Measurements from ENCODE around the gene RWDD1.
"Not testable (repeated sequence)": the region's sequence is repeated elsewhere in the genome, so short reads cannot be mapped to it uniquely, and the experiment has no call there.

The RWDD1 gene

DNA sequence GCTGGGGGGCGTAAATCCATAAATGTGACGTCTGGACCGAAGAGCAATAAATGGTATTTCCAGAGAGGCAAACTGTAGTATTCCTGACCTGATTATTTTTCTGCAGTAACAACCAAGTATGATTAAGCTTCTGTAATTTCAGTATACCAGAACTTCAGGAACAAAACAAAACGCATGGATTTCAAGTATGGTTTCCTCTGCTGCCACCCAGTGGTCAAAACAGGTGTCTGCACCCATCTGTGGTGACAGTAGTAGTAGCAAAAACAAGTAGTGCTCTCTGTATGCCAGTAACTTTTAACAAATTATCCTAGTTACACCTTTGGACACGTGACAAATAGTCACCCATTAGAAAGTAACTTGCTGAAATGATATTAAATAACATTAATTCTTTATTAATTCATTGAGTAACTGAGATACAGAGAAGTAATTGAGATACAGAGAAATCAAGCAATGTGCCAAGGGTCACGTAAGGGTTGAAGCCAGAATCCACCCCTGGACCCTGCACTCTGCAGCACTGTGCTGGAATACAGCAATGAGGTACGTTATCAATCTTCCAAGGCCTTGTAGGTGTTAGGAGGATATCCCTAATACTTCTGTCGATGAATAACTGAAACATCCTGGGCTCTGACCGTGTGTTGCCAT, 9.8 kb upstream of the RWDD1 start:
- DNase-seq (ENCODE audit: low read depth): peak; percentile 79

DNA sequence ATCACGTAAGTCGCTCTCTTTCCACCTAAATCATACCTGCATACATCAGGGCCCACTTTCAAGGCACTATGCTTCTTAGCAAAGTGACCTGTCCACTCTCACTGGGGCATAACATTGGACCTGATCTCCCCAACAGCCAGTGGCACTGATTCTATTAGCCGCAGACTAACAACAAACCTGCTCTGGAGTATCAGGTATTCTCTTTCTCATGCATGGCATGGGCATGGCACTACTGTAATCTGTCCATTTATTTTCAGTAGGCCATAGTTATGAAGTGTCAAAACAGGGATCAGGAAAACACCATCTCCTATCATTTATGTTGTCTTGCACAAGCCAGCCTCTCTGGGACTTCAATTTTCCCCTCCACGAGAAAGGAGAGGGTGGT, 9.3 kb upstream of the RWDD1 start:
- DNase-seq (ENCODE audit: low read depth): no peak

DNA sequence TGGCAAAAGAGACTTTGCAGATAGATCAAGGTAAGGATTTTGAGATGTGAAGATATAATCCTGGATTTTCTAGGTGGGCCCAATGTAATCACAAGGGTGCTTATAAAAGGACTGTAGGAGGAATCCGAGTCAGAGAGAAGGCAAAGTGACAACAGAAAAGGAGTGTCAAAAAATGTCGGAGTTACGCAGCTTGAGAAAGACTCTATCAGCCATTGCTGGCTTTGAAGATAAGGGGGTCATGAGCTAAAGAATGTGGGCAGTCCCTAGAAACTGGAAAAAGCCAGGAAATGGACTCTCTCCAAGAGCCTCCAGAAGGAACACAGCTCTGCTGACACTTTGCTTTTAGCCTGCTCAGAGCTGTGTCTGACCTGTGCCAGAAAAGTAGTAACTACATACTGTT, 8.7 kb upstream of the RWDD1 start:
- DNase-seq (ENCODE audit: low read depth): no peak

DNA sequence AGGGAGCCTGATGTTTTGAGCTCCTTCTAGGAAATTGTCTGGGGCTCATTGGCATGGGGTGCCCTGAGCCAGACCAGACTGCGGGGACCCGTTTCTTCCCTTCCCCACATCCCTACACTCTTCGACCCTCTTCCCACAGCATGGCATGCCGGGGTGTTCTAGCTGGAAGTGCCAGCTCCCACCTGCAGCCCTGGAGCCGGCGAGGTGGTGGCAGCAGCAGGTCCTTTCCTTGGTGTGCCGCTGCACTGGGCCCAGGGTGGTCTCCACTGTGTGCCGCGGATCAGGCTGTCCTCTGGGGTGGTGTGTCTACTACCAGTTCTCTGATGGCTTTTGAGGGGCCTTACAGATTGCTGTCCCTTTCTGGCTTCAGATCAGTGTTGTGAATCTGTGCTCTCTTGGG, 7.5 kb upstream of the RWDD1 start:
- DNase-seq (ENCODE audit: low read depth): no peak

DNA sequence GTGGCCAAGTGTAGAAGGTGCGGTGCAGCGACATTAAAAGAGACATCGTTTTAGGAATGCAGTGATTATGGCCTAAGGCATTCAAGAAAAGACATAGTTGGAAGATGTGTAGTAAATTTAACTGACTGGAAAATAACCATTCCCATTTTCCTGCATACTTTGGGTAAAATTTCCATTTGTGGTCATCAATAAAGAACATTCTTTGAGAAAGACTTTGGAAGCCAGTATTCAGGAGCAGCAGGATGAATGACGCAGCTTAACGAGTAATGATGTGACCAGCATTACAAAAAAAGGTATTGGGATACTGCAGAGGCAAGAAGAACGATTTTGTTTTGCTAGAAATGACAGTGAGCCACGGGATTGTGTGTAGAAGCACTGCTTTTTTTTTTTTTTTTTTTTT, 7.0 kb upstream of the RWDD1 start:
- peak; percentile 64 for DNase-seq (ENCODE audit: low read depth)

DNA sequence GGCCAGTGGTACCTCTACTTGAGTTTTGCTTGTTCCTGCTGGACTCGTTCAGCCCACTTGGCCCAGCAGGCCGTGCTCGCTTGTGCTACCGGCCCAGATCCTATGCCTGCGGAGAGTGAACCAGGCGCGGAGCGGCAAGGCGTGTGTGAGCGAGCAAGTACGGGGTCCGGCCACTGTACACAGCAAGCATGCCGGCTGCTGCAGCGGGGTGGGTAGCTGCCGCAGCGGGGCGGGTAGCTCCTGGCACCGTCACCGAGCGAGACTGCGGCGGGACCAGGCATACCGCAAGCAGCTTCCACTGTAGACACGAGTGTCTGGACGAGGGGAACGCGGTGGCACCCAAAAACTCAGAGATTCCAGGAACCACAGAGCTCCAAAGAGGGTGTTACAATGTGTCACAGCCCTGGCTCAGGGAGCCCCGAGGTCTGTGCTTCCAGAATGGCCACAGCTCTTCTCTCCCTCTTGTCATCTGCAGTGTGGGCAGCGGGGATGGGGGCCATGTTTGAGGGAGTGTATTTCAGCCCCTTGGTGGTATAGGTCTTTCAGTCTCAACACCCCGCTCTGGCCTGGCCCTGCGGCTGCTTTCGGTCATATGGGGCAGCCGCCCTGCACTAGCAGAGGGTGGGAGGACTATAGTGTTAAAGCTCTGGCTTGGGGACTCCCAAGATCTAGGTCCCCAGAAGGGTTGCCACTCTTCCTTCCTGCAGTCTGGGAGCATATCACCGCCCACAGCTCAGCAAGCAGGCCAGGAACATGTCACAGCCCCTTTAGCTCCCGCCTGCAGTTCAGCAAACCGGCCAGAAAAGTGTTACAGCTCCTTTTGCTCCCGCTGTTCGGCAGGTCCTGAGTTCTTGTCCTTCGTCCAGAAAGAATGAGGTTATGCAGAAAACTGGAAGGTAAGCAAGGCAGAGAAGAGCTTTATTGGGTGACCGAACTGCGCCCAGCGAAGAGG, 6.1 kb upstream of the RWDD1 start:
- peak; percentile 43 for DNase-seq (ENCODE audit: low read depth)

DNA sequence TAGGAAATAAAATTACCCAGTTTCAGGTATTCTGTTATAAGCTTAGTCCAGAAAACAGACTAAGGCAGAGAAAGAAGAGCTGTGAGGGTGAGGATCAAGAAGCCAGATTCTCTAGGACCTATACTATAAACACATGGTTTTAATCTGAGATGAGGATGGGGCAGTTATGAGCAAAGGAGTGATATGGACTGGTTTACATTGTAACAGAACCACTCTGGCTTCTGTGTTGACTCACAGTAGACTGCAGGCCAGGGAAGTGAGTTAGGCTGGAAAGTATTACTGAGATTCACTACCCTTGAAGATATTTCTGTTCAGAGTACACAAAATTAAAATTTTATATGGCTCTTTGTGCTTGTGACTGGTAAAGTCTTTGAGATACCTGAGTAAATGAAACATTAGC, 3.2 kb upstream of the RWDD1 start:
- no peak for DNase-seq (ENCODE audit: low read depth)

DNA sequence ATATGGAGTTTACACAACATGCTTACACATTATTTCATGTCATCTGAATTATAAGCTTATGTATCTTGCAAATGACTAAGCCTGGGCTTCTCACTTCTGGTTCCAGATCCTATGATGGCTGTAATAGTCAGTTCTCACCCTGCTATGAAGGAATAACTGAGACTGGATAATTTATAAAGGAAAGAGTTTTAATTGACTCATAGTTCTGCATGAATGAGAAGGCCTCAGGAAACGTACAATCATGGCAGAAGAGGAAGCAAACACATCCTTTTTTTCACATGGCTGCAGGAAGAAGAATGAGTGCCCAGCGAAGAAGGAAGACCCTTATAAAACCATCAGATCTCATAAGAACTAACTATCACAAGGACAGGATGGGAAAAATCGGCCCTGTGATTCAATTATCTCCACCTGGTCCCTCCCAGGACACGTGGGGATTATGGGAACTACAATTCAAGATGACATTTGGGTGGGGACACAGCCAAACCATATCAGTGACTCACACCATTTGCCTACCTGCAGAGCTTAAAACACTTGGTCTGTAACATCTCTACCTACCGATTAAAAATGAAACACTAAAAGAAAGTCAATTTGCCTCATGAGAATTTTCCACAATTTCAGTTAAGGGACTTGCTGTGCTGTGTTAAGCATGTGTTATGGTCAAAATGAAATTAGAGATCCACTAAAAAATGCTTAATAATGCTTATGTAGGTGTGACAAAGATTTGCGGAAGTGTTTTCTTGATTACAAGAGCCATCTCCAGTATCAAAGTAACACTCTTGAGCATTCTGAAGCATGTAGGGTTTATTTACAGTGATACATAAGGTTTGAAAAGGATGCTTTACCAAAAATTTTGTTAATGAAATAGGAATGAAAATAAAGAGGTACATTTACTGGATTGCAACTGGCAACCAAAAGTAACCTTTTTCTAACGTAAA, 2.2 kb upstream of the RWDD1 start:
- DNase-seq (ENCODE audit: low read depth): no peak

DNA sequence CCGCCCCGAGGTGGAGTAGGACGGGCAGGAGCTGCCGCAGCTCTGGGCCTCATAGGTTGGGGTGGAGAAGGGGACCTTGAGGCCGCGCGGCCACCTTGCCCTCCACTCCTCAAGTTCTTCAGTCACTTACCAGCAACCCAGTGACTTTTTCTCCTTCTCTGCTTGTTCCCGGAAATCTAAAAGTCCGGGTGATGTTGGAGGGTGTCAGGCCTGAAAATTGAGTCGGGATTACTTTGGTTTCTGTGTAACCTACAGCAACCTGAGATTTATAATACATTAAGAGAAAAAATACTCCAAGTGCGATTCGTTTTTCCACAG, 338 bp downstream of the RWDD1 start:
- no peak for DNase-seq (ENCODE audit: low read depth)

DNA sequence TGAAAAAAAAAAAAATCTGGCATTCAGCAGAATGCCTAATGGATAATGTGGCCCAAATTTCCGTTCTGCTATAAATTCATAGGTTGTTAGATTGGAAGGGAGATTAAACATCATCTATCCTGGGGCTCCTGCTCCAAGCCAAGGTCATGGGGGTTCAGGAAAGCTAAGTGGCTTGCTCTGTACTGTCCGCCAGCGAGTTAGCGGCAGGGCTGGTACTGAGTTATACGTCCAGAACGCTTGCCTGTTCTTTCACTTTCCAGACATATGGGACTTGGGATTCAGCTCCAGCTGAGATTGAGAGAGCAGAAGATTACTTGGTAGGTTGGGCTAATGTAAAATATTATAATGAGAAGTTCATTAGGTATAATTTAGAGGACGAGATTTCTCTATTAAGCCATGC, 858 bp downstream of the RWDD1 start:
- peak; percentile 61 for DNase-seq (ENCODE audit: low read depth)

DNA sequence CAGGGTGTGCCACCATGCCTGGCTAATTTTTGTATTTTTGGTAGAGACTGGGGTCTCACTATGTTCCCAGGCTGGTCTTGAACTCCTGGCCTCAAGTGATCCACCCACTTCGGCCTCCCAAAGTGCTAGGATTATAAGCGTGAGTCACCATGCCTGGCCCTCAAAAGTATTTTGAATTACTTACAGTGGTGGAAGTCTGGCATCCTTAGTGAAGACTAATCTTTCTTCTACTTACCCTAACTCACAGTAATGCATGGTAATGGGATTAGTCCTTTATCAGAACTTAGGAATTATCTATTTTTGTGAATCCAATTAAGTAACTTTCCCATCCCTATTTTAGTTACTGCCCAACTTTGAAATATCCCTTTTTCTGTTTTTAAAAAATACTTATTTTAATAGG, 3.9 kb downstream of the RWDD1 start:
- DNase-seq (ENCODE audit: low read depth): no peak

DNA sequence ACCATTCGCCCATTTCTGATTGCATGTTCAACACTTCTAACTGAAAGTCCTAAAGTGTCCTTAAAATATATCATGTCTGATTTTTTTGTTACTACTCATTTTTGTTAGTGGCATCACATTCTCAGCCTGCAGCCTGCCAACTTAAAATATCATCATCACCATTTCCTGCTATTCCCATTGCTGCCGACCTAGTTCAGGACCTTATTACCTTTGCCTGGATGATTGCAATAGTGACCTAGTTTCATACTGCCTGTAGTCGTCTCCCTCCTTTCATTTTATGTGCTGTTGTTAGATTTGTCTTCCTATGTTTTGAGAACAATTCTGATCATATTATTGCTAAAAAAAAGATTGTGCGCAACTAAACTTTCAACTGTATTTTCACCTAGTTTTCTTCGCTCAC, 6.2 kb downstream of the RWDD1 start:
- DNase-seq (ENCODE audit: low read depth): no peak

DNA sequence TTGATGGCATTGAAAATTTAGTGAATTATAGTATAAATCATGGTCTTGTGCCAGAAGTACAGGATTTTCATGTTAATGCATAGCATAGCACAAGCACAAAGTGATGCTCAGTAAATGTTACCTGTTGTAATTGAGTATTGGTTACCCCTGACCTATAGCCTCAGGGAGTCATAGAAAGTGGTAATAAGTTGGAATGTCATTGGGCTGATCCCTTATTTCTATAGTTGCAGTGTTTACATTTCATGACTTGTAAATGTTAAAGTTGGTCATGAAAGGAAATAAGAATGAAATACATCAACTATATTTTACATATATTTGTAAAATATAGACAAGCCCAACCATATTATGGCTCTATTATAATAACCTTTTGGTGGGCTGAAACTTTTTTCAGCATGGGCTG, 7.0 kb downstream of the RWDD1 start:
- no peak for DNase-seq (ENCODE audit: low read depth)

DNA sequence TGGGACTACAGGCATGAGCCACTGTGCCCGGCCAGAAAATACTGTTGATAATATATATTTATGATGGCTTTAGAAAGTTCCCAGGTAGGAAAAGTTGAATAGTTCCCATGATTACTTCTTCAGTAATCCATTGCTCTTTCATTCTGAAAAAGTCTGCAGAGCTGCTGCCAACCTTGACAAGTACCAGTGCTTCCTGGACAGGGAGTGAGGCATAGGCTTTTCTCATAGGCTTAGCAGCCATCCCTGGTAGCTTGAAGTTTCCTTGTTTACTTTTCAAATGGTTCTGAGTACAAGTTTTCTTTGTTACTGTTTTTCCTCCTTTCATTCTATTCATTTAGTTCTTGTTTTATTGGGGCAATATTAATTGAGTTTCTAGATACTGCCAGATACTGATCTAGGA, 7.8 kb downstream of the RWDD1 start:
- no peak for DNase-seq (ENCODE audit: low read depth)

DNA sequence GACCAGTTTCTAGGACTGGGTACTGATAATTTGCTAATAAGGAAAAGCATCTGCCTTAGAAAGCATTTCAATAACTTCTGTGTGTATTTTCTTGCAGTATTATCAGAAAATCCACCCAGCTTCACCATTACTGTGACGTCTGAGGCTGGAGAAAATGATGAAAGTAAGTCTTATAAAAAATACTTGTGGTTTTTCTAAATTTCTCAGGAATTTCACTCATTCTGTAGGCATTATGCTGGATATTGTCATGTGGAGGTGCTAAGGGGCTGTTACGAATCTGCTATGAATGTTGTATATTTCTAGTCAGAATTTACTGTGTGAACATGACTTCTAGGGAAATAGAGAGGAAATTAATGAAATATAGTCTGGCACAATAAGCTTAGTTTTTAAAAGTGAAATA, 8.9 kb downstream of the RWDD1 start:
- DNase-seq (ENCODE audit: low read depth): peak; percentile 50

DNA sequence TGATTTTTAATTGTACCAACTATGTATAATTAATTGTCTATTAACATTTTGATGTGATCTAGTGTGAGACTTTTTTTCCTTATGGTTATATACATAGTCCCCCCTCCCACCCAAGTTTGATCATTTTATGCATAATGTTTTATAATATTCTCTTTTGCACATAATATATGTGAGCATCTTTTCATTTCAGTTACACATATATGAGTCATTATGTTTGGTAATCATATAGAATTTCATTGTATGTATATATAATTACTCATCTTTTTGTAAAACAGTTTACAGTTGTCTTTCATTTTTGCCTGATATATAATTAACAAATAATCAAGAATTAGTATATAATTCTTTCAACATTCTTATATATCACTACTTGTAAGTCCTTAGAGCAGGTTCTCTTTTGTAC, 15.0 kb downstream of the RWDD1 start:
- DNase-seq (ENCODE audit: low read depth): no peak

DNA sequence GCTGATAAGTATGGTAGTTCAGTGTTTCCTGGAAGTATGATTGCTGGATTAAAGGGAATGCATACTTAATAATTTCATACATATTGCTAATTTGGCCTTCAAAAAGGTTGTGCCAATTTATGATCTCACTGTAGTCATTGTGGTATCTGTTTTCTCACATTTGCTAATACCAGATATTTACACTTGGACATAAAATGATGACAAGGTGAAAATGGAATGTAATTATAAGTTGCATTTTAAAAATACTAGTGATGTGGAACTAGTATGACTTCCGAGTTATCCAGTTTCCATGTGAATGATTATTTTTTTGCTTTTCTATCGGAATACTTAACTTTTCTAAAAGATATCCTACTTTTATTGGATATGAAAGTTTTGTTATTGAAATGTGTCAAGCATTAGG, 15.4 kb downstream of the RWDD1 start:
- no peak for DNase-seq (ENCODE audit: low read depth)

DNA sequence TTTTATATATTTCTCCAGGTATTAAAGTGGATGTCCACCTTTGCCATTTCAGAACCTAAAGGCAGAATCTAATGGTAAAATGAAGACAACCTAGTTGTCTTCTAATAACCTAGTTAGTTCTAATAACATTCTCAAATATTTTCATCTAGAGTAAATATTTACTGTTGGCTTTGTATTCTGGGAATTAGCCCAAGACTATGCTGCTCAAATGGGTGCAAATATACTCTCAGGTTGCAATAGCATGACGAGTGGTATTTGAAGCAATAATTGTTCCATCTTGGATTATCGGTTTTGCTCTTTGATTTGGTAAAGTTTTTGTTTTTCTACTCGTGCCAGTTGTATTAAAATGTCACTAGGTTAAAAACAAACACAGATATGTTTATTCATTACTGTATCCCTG, 23.9 kb downstream of the RWDD1 start:
- DNase-seq (ENCODE audit: low read depth): no peak

DNA sequence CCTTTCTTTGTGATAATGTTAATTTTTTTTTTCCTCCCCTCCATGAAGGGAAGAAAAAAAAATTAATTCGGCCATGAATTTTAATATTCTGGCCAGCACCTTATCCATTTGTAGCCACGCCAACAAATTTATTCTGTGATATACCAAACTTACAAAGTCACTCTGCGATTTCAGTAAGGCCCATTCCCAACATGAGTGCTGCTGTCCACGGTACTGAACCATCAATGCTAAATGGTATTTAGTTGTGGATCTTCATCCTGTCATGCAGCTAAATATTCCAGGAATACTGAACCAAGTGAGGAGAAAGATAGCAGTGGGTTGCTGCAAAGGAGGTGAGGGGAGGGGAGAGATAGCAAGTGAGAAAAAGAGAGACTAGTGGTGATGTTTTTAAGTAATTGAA, 25.5 kb downstream of the RWDD1 start:
- peak; percentile 38 for DNase-seq (ENCODE audit: low read depth)

DNA sequence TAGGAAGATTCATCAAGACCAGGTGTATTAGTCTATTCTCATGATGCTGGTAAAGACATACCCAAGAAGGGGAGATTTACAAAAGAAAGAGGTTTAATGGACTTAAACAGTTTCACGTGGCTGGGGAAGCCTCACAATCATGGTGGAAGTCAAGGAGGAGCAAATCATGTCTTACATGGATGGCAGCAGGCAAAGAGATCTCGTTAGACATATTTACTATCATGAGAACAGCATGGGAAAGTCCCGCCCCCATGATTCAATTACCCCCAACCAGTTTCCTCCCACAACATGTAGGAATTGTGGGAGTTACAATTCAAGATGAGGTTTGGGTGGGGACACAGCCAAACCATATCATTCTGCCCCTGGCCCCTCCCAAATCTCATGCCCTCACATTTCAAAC, 32.6 kb downstream of the RWDD1 start:
- DNase-seq (ENCODE audit: low read depth): not testable (repeated sequence)

DNA sequence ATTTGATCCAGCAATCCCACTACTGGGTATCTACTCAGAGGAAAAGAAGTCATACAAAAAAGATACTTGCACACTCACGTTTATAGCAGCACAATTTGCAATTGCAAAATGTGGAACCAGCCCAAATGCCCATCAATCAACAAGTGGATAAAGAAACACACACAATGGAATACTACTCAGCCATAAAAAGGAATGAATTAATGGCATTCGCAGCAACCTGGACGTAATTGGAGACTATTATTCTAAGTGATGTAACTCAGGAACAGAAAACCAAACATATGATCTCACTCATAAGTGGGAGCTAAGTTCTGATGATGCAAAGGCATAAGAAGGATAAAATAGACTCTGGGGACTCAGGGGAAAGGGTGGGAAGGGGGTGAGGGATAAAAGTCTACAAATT, 33.6 kb downstream of the RWDD1 start:
- not testable (repeated sequence) for DNase-seq (ENCODE audit: low read depth)

DNA sequence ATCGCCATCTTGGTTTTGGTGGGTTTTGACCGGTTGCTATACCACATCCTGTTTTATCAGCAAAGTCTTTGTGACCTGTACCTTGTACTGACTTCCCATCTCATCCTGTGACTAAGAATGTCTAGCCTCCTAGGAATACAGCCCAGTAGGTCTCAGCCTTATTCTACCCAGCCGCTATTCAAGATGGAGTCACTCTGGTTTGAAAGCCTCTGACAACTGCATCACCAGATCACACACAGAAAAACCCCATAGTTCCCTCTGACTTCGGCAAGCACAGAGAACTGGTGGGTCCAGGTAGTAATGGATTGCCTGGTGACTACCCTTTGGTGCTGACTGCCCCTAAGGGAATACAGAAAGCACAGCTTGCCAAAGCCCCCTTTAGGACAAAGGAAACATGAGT, 34.6 kb downstream of the RWDD1 start:
- DNase-seq (ENCODE audit: low read depth): no peak

DNA sequence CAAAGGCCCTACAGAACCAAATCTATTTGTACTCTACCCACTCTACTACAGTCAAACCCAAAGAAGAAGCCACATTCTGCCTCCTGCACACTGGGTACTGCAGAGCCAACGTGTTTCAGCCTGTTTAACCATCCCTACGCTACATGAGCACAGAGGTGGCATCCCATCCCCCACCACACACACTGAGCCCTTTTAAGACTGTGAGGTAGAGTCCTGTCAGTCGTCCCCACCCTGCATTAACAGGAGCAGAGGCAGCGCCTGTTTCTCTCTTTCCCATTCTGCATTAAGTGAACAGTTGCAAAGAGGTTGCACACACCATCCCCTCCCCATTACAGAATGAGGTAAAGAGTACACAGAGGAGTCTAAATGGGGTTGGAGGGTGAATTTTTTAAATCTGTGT, 39.8 kb downstream of the RWDD1 start:
- DNase-seq (ENCODE audit: low read depth): no peak

Measured in ELR (cell line).